GM21737 (cell line): Measurements from ENCODE around the gene APRT.
A peak's percentile ranks its signal among the peaks of the same experiment; 100 is the strongest.

Experiments used
- ATAC-seq: cut with Tn5 transposase; IDR thresholded peaks from one replicate; pipeline ENCODE4 v1.9.1; 2021; ENCODE audit warnings: mild to moderate bottlenecking, moderate library complexity; ENCODE audit not compliant: unreplicated experiment

The APRT gene, protein sequence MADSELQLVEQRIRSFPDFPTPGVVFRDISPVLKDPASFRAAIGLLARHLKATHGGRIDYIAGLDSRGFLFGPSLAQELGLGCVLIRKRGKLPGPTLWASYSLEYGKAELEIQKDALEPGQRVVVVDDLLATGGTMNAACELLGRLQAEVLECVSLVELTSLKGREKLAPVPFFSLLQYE

DNA sequence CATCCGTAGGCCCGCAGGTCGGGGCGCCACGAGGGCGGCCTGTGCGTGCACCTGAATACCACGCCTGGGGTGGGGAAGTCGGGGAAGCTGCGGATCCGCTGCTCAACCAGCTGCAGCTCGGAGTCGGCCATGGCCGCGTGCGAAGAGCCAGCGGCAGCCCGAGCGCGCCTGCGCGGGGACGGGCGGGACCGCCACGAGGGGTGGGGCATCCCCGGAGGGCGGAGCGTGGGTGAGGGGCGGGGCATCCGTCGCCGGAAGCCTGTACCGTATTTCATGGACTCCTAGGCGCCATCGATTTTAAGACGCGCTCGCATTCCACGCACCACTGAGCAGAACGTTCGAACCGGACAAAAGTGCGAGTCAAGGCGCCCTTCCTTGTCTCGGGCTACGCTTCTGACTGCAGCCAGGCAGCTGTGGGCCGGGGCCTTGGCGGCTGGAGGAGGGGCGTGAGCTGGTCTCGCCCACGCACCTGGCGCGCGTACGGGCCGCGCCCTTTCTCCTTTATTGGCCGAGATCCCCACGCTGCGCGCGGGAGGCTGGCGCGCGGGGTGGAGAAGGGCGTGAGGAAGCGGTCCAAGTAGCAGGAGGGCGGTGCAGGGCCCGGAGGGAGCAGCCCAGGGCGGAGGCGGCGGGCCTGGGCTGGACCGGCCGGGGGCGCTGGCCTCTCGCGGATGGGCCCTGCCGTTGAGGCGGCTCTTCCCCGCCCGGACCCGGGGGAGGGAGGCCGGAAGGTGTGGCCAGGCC, at the start of gene APRT:
TSS of gene APRT (minus strand) at position 160 of the 744 bp plus-strand sequence. CDS start at position 131, 29 bp downstream.
- ATAC-seq = peak; percentile 65

DNA sequence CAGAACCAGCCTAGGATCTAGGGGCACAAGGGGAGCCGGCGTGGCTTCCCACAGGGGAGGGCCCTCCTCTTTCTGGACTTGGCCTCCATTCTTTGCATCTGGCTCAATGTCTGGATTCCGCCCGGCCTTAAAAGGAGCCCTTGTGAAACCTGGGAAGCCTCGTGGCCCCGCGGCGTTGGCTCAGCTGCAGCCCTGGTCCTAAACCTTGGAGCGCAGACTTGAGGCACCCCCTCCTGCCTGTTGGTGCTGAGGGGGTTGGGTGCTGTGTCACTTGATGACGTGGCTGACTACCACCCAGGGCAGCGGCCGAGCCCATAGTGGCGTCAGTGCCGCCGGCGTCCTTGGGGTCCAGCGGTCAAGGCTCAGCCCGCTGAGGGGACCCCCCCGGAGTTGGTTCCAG, 49.6 kb upstream of the APRT start:
- ATAC-seq = no peak

DNA sequence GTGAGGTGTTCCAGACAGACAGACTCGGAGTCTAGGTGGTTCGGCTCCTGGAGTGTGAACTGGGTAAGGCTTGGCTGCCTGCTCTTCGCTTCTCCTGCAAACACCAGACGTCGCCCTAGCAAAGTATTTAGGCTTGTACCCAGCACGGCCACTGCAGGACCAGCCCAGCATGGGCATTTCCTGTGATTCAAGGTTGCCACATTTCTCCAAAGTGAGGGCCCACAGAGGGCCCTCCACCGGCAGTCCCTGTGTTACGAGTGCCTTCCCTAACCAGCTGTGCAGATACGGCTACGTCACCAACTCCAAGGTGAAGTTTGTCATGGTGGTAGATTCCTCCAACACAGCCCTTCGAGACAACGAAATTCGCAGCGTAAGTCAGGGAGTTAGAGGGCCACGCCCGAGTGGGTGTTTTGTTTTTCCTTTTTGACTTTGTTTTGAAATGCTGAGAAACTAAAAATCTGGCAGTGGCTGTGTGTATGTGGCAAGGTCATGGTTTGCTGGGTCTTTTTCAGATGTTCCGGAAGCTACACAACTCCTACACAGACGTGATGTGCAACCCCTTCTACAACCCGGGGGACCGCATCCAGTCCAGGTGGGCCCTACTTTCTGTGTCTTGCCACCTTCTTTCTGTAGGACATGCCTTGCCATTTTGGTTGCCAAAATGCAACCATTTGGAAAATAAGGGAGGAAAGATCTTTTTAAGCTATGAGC, 47.8 kb upstream of the APRT start:
- ATAC-seq = no peak

DNA sequence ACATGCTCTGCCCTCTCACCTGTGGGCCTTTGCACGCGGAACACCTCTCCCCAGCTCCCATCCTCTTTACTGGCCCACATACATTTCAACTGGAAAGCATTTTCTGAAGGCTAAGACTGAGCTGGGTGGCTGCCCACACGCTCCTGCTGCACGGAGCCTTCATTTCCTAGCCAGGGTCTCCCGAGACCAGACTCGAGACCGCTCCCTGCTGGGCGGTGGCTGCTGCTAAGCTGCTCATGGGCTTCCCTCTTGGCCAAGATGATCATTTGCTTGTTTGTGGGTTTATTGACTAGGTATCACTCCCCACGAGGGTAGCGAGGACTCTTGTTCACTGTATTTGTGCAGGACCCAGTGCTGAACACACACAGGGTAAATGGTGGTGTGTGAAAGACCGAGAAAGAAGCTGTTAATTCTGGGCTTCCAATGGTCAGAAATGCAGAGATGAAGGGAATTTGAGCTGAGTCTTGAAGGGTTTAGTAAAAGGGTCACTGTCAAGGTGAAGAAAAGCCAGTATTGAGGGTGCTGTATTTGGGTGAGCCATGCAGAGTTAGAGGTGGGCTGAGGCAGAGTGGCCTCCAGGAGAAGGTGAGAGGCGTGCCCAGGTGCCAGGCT, 46.1 kb upstream of the APRT start:
- ATAC-seq = peak; percentile 32

DNA sequence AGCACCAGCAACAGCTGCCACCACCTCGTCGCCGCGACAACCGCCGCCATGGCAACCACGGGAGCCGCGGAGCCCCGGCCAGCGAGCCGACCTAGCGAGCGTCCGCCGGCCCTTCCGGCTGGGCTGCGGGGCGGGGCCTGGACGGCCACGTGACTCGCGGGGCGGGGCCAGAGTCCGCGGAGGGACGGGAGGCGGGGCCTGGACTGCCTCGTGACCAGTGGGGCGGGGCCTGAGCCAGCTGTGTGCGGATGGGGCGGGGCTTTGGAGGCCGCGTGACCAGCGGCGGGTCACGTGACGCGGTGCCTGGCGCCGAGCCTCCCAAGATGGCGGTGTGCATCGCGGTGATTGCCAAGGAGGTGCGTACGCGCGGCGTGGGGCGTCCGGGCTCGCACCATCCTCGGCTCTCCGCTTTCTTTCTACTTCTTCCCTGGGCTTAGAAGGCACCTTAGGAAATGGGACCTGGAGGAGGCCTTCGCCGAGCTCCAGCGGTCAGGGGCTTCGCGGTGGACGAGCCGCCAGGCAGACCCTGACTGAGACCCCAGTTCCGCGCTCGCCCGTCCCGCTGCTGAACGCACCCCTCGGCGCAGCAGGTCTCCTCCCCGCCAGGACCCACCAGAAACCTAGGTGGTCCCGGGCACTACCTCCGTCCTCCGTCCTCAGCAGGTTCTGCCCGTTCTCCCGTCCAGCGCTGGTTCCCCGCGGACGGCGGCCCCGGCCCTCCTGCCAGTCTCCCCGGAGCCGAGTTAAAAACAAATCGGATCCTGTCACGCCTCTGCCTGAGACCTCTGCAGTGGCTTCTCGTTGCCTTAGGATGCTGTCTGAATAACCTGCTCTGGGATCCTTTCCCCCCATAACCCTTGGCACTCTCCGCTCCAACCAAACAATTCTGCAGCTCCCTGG, 45.4 kb upstream of the APRT start, which contains the start of the genes GALNS and TRAPPC2L:
TSS of gene GALNS (minus strand) at position 120 of the 900 bp plus-strand sequence. CDS start at position 50, 70 bp downstream.
TSS of gene TRAPPC2L (plus strand) at position 300 of the 900 bp plus-strand sequence. CDS start at position 324, 24 bp downstream.
- ATAC-seq = peak; percentile 64

DNA sequence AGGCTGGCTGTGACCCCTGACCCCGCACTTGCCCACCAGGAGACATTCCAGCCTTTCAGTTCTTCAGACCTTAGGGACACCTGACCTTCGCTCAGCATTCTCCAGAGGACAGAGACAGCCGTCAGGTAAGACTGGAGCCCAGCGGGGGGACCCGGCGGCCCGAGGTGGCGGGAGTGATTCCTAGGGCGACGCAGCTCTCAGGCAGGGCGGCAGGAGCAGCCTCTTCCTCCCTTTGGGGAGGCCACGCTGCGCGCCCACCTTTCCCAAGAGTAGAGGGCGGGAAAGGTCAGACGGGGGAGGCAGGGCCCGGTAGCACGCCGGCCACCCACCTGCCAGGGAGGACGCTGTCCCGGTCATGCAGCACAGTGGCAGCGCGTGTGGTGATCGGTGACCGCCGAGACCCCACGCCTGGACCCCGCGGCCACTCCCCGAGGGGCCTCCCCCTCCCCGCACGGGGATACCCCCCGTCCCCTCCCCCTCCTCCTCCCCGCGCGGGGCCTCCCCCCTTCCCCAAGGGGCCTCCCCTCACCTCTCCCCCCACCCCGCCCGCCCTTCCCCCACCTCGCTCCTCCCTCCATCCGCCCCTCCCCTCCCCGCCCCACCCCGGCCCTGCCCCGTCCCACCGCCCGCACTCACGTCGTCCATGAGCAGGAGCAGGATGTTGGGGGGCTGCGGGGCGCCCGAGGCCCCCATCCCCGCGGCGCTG, 44.5 kb upstream of the APRT start:
- no peak for ATAC-seq

DNA sequence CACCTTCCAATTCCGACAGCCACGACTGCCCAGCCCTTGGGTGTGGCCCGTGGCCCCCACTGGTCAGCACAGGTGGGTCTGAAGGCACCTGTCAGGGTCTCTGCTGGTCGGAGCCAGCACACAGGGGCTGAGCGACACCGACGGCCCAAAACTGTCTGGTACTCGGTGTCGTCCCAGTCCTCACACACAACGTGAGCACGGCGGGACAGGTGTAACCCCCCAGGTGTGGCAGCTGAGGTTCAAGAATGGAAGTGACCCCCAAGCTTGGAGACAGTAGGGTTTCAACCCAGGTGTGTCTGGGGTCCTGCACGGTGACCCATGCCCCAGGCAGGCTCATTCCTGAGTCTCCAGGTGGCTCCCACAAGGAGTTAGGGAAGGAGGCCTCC, 44.0 kb upstream of the APRT start:
- no peak for ATAC-seq

DNA sequence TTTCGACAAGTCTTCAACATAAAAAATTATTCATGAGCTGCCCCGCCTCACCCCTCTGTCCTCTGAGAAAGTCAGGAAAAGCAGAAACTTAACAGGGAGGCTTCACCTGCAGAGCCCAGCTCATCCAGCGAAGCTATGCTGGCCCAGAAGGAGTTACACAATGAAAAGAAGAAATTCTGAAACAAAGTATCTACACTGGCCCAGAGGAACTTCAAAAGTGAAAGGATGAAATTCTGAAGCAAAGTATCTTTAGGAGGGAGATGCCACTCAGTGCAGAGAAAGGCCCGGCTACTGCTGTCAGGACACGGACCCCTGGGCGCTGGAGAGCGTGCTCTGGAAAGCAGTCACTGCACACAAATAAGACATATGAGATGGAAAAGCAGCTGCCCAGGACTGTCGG, 43.4 kb upstream of the APRT start:
- ATAC-seq = no peak

DNA sequence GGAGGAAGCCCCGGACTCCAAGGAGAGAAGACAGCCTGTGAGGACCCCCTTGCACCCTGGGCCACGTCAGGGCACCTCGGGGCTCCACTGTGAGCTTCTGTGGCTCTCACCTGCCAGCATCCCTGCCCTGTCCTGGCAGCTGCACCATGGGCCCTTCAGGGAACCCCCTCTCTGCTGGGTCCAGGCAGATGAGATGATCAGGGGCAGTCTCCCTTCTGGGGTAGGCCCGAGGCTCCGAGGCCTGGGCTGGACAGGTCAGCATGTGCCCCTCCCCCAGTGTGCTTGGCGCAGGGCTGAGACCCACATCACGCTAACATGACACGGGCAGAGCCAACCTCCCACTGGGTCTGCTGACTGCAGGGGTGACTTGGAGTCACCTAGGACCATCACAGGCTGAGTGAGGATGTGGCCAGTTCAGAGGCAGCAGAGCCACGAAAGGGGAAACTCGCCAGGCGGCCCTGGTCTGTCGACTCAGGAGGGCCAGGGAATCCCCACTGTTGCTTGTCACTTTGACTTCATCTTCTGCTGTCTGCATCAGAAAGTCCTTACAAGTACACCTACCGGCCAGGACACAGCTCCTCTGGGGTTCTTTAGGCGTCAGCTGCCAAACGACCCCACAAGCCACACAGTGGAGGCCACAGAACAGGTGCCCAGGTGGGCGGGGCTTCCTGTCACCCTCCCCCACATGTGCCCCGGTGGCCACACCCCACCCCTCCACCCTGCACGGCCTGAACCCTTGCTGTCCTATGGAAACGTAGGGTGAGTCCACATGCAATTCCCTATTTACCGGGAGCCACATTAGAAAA, 42.8 kb upstream of the APRT start:
- ATAC-seq = no peak

DNA sequence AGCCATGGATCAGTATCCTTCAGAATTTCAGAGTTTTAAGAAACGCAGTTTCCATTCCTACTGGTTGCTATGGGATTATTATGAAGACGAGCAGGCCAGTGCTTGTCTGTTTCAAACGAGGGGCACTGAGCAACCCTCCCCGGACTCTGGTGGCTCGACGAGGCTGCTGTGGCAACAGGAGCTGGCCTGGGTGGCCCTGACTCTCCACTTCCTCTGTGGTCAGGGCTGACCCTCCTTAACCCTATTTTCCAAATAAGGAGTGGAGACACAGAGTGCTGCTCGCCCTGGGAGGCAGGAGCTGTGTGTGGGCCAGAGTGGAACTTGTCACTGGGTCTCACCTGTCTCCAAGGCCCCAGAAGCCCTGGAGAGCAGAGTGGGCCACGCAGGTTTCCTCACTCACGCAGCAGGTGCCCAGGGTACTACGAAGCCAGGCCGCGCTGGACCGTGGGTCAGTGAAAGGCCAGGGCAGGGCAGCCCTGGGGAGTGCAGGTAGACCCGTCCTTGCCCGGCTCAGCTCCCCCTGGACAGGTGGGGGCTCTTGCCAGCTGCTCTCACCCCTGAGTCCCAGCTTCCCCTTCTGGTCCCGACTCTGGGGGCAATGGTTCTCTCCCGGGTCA, 41.7 kb upstream of the APRT start:
- ATAC-seq = no peak

DNA sequence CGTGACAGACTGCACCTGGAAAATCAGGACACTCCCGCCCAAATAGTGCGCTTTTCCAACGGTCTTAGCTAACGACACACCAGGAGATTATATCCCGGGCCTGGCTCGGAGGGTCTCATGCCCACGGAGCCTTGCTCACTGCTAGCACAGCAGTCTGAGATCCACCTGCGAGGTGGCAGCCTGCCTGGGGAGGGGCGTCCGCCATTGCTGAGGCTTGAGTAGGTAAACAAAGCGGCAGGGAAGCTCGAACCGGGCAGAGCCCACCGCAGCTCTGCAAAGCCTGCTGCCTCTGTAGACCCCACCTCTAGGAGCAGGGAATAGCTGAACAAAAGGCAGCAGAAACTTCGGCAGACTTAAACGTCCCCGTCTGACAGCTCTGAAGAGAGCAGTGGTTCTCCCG, 39.9 kb upstream of the APRT start:
- ATAC-seq = no peak

DNA sequence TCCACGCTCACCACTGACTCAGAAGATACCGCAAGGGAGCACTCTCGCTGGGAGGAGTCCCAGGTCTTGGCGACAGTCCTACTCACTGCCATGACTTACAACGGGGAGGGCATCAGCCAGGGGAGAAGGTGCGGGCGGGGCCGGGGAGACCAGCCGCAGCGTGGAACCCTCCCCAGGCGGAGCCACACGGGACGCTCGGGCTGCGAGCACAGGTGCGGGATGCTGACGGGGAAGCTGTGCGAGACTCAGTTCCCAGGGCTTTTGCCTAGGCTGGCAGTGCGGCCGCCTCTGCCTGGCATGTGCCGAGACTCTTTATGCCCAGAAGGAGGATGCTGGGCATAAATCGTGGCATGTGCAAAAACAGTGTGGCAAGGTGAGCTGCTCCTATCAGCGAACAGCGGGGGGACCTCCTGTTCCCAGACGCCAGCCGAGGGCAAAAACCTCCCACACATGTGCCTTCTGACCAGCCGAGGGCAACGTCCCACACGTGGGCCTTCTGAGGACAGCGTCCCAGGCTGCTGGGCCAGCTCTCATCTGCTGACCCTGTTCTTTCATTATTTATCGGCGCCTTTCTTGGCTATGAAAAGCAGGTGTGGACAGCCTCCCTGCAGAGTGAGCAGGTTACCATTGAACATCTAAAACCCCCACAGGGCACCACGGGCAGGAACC, 38.9 kb upstream of the APRT start:
- ATAC-seq = no peak

DNA sequence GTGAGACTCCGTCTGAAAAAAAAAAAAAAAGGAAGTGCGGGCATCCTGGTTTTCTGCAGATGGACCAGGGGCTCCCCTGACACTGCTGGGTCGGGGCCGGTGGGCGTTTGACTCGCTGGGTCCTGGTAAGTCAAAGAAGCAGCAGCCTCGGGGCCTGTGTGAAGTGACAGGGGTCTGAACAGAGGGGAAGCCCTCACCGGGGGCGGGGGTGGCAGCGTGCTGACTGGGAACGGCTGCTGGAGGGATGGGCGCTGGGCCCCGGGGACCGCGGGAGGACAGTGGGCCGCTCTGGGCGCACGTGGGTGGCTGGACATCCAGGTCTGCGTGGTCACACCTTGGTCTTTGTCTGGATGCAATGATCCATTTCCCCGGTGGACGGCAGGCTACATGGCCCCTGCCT, 36.8 kb upstream of the APRT start:
- no peak for ATAC-seq

DNA sequence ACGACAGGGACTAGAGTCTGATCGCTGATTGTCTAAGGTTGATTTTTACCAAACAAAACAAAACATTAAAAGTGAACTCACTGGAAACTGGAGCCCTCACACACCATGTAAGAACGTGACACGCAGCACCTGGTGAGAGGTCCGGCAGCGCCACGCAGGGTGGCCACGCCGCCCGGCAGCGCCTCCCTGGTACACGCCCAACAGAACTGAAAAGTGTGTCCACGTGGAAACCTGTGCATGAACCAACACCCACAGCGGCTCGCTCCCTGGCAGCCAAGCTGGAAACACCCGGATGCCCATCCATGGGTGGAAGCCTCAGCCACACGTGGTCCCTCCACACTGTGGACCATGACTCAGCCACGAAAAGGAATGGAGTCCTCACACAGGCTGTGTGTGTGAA, 35.9 kb upstream of the APRT start:
- ATAC-seq = no peak

DNA sequence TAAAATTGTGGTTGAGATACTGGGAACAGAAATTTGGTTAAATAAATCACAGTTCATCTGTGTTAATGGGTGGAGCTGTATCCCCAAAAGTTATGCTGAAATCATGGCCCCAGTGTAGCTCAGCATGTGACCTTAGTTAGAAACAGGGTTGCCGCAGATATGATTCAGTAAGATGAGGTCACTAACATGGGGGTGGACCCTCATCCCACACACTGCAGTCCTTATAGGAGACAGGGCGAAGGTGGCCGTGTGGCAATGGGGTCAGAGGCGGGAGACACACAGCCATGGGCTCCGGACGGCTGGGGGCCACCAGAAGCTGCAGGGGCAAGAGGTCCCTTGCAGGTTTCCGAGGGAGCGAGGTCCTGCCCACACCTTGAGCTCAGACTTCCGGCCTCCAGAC, 34.4 kb upstream of the APRT start:
- no peak for ATAC-seq

DNA sequence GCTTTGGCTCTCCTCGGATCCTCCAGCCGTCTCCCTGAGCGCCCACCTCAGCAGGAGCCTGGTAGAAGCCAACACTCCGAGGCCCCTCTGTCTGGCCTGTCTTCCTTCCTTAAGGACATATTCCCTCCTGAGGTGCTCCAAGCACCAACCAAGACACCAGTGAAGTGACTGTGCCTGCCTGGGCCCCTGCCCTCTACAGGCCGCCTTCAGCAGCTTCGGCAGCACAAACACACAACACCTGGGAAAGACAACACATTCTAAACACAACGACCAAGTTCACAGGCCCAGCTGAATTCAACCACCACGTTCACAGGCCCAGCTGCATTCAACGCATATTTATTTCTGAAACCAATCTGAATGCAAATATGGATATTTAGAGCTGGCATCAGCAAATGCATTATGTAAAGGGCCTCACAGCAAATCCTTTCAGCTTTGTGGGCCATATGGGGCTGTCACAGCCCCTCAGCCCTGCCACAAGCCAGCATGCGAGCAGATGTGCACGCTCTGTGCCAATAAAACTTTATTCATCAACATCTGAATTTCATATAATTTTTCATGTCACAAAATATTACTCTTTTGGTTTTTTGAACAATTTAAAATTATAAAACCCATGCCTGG, 32.8 kb upstream of the APRT start:
- no peak for ATAC-seq

DNA sequence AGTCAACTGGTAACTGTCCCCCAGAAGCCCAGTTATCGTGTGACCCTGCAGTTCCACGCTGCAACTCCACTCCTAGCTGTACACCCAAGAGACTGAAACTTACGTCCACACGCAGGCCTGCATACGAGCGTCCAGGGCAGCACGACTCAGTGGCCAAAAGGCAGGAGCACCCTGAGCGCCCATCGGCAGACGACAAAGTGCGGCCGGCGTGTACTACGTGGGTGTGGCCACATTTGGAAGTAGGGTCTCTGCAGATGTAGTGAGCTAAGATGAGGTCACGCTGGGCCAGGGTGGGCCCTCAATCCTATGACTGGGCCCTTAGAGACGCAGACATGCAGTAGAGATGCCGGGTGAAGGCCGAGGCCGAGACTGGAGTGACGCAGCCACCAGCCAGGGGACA, 31.5 kb upstream of the APRT start:
- ATAC-seq = no peak

DNA sequence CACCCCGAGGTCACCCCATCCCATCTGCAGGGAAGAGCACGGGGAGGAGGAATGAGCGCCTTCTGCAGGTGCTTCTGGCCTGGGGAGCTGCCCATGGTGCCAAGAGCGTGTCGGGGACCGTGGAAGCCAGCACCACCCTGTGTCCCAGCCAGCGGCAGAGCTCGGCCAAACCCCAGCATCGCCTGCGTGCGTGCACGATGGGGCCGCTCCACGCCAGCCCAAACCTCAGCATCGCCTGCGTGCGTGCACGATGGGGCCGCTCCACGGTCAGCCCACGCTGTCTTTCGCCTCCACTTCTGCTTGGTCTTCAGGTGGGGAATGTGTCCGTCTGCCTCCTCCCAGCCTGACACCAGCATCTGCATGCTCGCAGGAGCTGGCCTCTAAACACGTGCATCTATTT, 31.1 kb upstream of the APRT start:
- no peak for ATAC-seq
